A673 (cell line): Measurements from ENCODE around the gene LHPP. TPM values are rescaled to one million over a fixed set of nuclear protein-coding genes. Genes with fewer than 3 reads are reported as not detected.

Experiments
- BruUV-seq: library from RNA; stranded (reverse); fragments of 400-500 nt; replicated peaks from 2 replicates; lab custom pipeline; 2021; lab: Mats Ljungman, UMichigan
- CTCF ChIA-PET: fragments of 300-600 bp; sonication (Branson Sonifier 250); formaldehyde crosslinking; loops from one replicate; lab custom pipeline; 2022; ENCODE audit warnings: antibody characterized with exemption; lab: Charles Lee
- POLR2A ChIA-PET: fragments of 300-600 bp; sonication (Branson Sonifier 250); formaldehyde crosslinking; loops from one replicate; lab custom pipeline; 2022; ENCODE audit warnings: antibody characterized with exemption; ENCODE audit not compliant: low non-redundant PET; lab: Charles Lee
- DNase-seq: peaks from one replicate; pipeline ENCODE4 v3.0.0-alpha.2; 2015; ENCODE audit warnings: low spot score
- H3K27ac ChIP-seq: fragments of 200-600 bp; sonication (generic); 2 replicates; pipeline ENCODE4 v1.5.1; 2016; ENCODE audit warnings: mixed run types, low read depth, mild to moderate bottlenecking, mixed read lengths, antibody characterized with exemption, low read length; ENCODE audit not compliant: poor library complexity, severe bottlenecking
- H3K27me3 ChIP-seq: fragments of 200-600 bp; sonication (generic); replicated peaks from 2 replicates; pipeline ENCODE4 v1.6.1; 2017; ENCODE audit warnings: mixed run types, low read depth, mild to moderate bottlenecking, mixed read lengths, antibody characterized with exemption, low read length; ENCODE audit not compliant: insufficient read depth, poor library complexity
- H3K36me3 ChIP-seq: fragments of 200-600 bp; sonication (generic); 2 replicates; pipeline ENCODE4 v1.6.1; 2016; ENCODE audit warnings: mixed run types, mild to moderate bottlenecking, mixed read lengths, antibody characterized with exemption, low read length; ENCODE audit not compliant: insufficient read depth, poor library complexity, severe bottlenecking
- H3K4me1 ChIP-seq: fragments of 200-600 bp; sonication (generic); 2 replicates; pipeline ENCODE4 v1.6.1; 2017; ENCODE audit warnings: mixed run types, mild to moderate bottlenecking, mixed read lengths, antibody characterized with exemption, low read length; ENCODE audit not compliant: insufficient read depth, poor library complexity, severe bottlenecking
- H3K4me3 ChIP-seq: fragments of 200-600 bp; sonication (generic); 2 replicates; pipeline ENCODE4 v1.5.1; 2016; ENCODE audit warnings: low read depth, mixed run types, mild to moderate bottlenecking, mixed read lengths, low read length; ENCODE audit not compliant: poor library complexity, severe bottlenecking
- H3K9me3 ChIP-seq: fragments of 200-600 bp; sonication (generic); 2 replicates; pipeline ENCODE4 v1.6.1; 2016; ENCODE audit warnings: mixed run types, low read depth, mild to moderate bottlenecking, mixed read lengths, antibody characterized with exemption, low read length; ENCODE audit not compliant: poor library complexity, severe bottlenecking
- EZH2 ChIP-seq: fragments of 200-600 bp; sonication (generic); IDR thresholded peaks from 2 replicates; pipeline ENCODE4 v1.6.1; 2017; ENCODE audit warnings: borderline replicate concordance, low read depth, mild to moderate bottlenecking, mixed read lengths, antibody characterized with exemption, low read length; ENCODE audit not compliant: poor library complexity, severe bottlenecking
- intact Hi-C: fragments of 100-400 bp; cut with micrococcal nuclease; formaldehyde crosslinking; loops from one replicate; pipeline ENCODE4 v1.10.0; 2022; ENCODE audit not compliant: unreplicated experiment
- total RNA-seq: library from RNA; stranded (reverse); gene quantifications from 2 replicates; pipeline ENCODE4 v1.2.3, GENCODE V29; 2021
- TF ChIP-seq, protein P1 (sequence below): fragments of 300-800, 200-600 bp; sonication (generic); conservative IDR thresholded peaks from 2 replicates; pipeline ENCODE4 v1.5.1; 2017; ENCODE audit warnings: low read depth, mild to moderate bottlenecking, antibody characterized with exemption, low read length, moderate library complexity, mixed read lengths

LHPP gene
- total RNA-seq, 1 experiment from 2014 or later: 2.3 TPM

GRCh38 chr10:124447751-124448466 lies 13.7 kb upstream of the LHPP start:
- BruUV-seq: no TSS peak
- ChIA-PET POLR2A (no interaction called here), CTCF (no interaction called here)
- TF ChIP-seq EZH2: peak; percentile 97
- TF ChIP-seq, protein P1, sequence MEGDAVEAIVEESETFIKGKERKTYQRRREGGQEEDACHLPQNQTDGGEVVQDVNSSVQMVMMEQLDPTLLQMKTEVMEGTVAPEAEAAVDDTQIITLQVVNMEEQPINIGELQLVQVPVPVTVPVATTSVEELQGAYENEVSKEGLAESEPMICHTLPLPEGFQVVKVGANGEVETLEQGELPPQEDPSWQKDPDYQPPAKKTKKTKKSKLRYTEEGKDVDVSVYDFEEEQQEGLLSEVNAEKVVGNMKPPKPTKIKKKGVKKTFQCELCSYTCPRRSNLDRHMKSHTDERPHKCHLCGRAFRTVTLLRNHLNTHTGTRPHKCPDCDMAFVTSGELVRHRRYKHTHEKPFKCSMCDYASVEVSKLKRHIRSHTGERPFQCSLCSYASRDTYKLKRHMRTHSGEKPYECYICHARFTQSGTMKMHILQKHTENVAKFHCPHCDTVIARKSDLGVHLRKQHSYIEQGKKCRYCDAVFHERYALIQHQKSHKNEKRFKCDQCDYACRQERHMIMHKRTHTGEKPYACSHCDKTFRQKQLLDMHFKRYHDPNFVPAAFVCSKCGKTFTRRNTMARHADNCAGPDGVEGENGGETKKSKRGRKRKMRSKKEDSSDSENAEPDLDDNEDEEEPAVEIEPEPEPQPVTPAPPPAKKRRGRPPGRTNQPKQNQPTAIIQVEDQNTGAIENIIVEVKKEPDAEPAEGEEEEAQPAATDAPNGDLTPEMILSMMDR: no peak
- DNase-seq: no peak
- Histone ChIP-seq H3K27me3 (peaks cover 94% of the 10 kb centered on the region), H3K9me3 (no peaks in the 10 kb centered on the region), H3K4me1 (peaks cover 9% of the 10 kb centered on the region), H3K36me3 (no peaks in the 10 kb centered on the region), H3K4me3 (peak overlapping the region; percentile 19), H3K27ac (no peak overlapping the region)
- intact Hi-C loops: no loop called here

GRCh38 chr10:124448696-124449169 lies 12.9 kb upstream of the LHPP start:
- CTCF ChIA-PET: no interaction called here
- Histone ChIP-seq H3K36me3 (no peaks in the 10 kb centered on the region), H3K27ac (no peak overlapping the region), H3K4me3 (no peak overlapping the region), H3K4me1 (peaks cover 9% of the 10 kb centered on the region), H3K9me3 (no peaks in the 10 kb centered on the region), H3K27me3 (peaks cover 94% of the 10 kb centered on the region)
- no TSS peak for BruUV-seq
- intact Hi-C loops: no loop called here
- POLR2A ChIA-PET: no interaction called here
- TF ChIP-seq, protein P1: no peak
- TF ChIP-seq EZH2: no peak
- DNase-seq: no peak

DNA sequence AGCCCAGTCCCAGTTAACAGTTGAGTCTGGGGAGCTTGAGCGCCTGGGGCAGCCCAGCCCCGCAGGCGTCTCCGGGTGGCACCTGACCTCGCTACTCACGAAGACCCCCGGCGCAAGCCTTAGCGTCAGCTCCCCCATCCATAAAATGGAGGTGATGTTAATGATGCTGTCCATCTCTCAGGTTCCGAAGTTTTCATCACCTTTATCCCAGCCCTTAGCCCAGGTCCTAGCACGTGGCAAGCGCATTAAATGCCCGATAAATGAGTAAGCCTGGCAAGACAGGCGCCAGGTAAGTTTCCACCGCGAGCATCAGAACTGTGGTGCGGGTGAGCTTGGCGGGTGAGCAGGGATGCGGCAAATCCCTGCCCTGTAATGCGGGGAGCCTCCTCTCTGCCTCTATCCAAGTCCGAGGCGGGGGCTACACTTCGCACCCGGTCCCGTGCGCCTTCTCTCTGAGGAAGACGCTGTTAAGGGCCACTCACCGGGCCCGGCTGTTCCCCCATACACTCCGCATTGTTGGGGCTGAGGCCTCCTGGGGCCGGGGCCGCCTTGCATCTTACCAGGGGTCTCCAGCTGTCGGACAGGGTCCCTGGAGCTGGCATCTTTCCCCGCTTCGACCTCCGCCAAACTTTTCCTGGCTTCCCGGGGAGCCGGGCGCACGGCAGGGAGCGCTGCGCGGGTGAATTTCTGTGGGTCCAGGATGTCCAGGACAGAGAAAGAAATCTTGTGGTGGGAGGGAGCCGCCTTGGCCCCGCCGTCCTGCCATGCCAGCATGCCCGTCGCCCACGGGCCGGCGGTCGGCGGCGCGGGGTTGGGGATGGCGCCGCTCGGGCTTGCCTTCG lies 12.2 kb upstream of the LHPP start:
- no TSS peak for BruUV-seq
- no peak for DNase-seq
- no peak overlapping the region for H3K27ac ChIP-seq
- H3K36me3 ChIP-seq: no peaks in the 10 kb centered on the region
- TF ChIP-seq, protein P1: no peak
- peak; percentile 94 for TF ChIP-seq EZH2
- no peaks in the 10 kb centered on the region for H3K9me3 ChIP-seq
- CTCF ChIA-PET: no interaction called here
- peaks cover 94% of the 10 kb centered on the region for H3K27me3 ChIP-seq
- intact Hi-C loops: no loop called here
- POLR2A ChIA-PET: no interaction called here
- H3K4me1 ChIP-seq: peaks cover 9% of the 10 kb centered on the region
- H3K4me3 ChIP-seq: peak overlapping the region; percentile 35
